OCI-LY7 (cell line): ENCODE measurements around the gene CFAP70. TPM values are rescaled to one million over a fixed set of nuclear protein-coding genes. Genes with fewer than 3 reads are reported as not detected.

Experiments
- BruUV-seq: library from RNA; stranded (reverse); fragments of 400-500 nt; replicated peaks from 2 replicates; lab custom pipeline; 2021; lab: Mats Ljungman, UMichigan
- CTCF ChIA-PET: fragments of 300-600 bp; sonication (Branson Sonifier 250); formaldehyde crosslinking; loops from one replicate; lab custom pipeline; 2022; ENCODE audit warnings: antibody characterized with exemption; ENCODE audit not compliant: unreplicated experiment; lab: Charles Lee
- POLR2A ChIA-PET: fragments of 300-600 bp; sonication (Branson Sonifier 250); formaldehyde crosslinking; loops from one replicate; lab custom pipeline; 2022; ENCODE audit warnings: antibody characterized with exemption; lab: Charles Lee
- DNase-seq: peaks from one replicate; pipeline ENCODE4 v3.0.0-alpha.2; 2015; ENCODE audit warnings: low spot score
- H2AFZ ChIP-seq: fragments of 200-600 bp; sonication (generic), shearing (Covaris generic); 2 replicates; pipeline ENCODE4 v1.6.1; 2014; ENCODE audit warnings: mild to moderate bottlenecking, antibody characterized with exemption, low read length, moderate library complexity
- H3K27ac ChIP-seq: fragments of 200-600 bp; sonication (generic); 2 replicates; pipeline ENCODE4 v1.5.1; 2014; ENCODE audit warnings: mixed run types, low read depth, mild to moderate bottlenecking, moderate library complexity, low read length, inconsistent platforms; ENCODE audit not compliant: poor library complexity, severe bottlenecking
- H3K36me3 ChIP-seq: fragments of 200-600 bp; sonication (generic); 2 replicates; pipeline ENCODE4 v1.6.1; 2014; ENCODE audit warnings: mild to moderate bottlenecking, antibody characterized with exemption, low read length, moderate library complexity, mixed read lengths; ENCODE audit not compliant: insufficient read depth
- H3K4me1 ChIP-seq: fragments of 200-600 bp; sonication (generic); 2 replicates; pipeline ENCODE4 v1.5.1; 2014; ENCODE audit warnings: mild to moderate bottlenecking, low read length; ENCODE audit not compliant: insufficient read depth, poor library complexity, severe bottlenecking
- H3K4me2 ChIP-seq: fragments of 200-600 bp; sonication (generic); 2 replicates; pipeline ENCODE4 v1.6.1; 2014; ENCODE audit warnings: mild to moderate bottlenecking, low read length
- H3K4me3 ChIP-seq: fragments of 200-600 bp; sonication (generic); 2 replicates; pipeline ENCODE4 v1.5.1; 2014; ENCODE audit warnings: mild to moderate bottlenecking, low read depth, low read length; ENCODE audit not compliant: poor library complexity, severe bottlenecking
- H3K79me2 ChIP-seq: fragments of 200-600 bp; sonication (generic); 2 replicates; pipeline ENCODE4 v1.6.1; 2016; ENCODE audit warnings: low read depth, mild to moderate bottlenecking, low read length, moderate library complexity, mixed read lengths; ENCODE audit not compliant: insufficient read depth
- H3K9me2 ChIP-seq: fragments of 200-600 bp; sonication (generic); 2 replicates; pipeline ENCODE4 v1.6.1; 2016; ENCODE audit warnings: mild to moderate bottlenecking, low read length, mixed read lengths; ENCODE audit not compliant: insufficient read depth
- H3K9me3 ChIP-seq: fragments of 200-600 bp; sonication (generic); 2 replicates; pipeline ENCODE4 v1.6.1; 2014; ENCODE audit warnings: mild to moderate bottlenecking, mixed run types, low read length, mixed read lengths
- H4K20me1 ChIP-seq: fragments of 200-600 bp; sonication (generic); 2 replicates; pipeline ENCODE4 v1.6.1; 2014; ENCODE audit warnings: mild to moderate bottlenecking, antibody characterized with exemption, low read length, moderate library complexity, mixed read lengths; ENCODE audit not compliant: insufficient read depth
- CTCF ChIP-seq: fragments of 200-600 bp; sonication (generic); conservative IDR thresholded peaks from 2 replicates; pipeline ENCODE4 v1.5.1; 2014; ENCODE audit warnings: mild to moderate bottlenecking, antibody characterized with exemption, low read length, moderate library complexity, mixed read lengths
- EZH2phosphoT487 ChIP-seq: fragments of 200-600 bp; sonication (generic); IDR thresholded peaks from 2 replicates; pipeline ENCODE4 v1.6.1; 2018; ENCODE audit warnings: low read depth, borderline replicate concordance, mild to moderate bottlenecking, mixed run types, antibody characterized with exemption, low read length, moderate library complexity, mixed read lengths
- intact Hi-C: fragments of 100-400 bp; cut with micrococcal nuclease; formaldehyde crosslinking; loops from one replicate; pipeline ENCODE4 v1.10.0; 2022; ENCODE audit not compliant: unreplicated experiment
- total RNA-seq, 2 experiments: library from RNA; depleted of rRNA in 1 of 2; stranded (reverse); fragments of >200 nt in 1 of 2; shearing (Covaris generic) in 1 of 2; gene quantifications; 2 replicates each; pipeline ENCODE4 v1.2.3, GENCODE V29; 2014 to 2022

The CFAP70 gene
- total RNA-seq, 2 experiments from 2014 or later = 1.1 to 1.9 TPM

- POLR2A ChIA-PET = no interaction called here
- H3K9me3 ChIP-seq = peaks cover 16% of the 10 kb centered on the region; the same call in 1 of the 2 replicates
- no peaks in the 10 kb centered on the region for H4K20me1 ChIP-seq
- H2AFZ ChIP-seq = no peak overlapping the region
- TF ChIP-seq CTCF (no peak), EZH2phosphoT487 (no peak)
- no peak overlapping the region for H3K27ac ChIP-seq
- H3K79me2 ChIP-seq = no peaks in the 10 kb centered on the region
- H3K9me2 ChIP-seq = no peaks in the 10 kb centered on the region
- DNase-seq = no peak
- no peaks in the 10 kb centered on the region for H3K36me3 ChIP-seq
- CTCF ChIA-PET = no interaction called here
- no peaks in the 10 kb centered on the region for H3K4me1 ChIP-seq
- intact Hi-C loops = no loop called here
- H3K4me3 ChIP-seq = no peak overlapping the region
- no peak overlapping the region for H3K4me2 ChIP-seq
- BruUV-seq = no TSS peak
Observed at GRCh38 chr10:73307203-73307800, 51.4 kb downstream of the CFAP70 start.

- Histone ChIP-seq H3K4me2 (no peak overlapping the region), H3K79me2 (no peaks in the 10 kb centered on the region), H4K20me1 (no peaks in the 10 kb centered on the region), H3K4me1 (no peaks in the 10 kb centered on the region), H3K9me2 (no peaks in the 10 kb centered on the region), H3K36me3 (no peaks in the 10 kb centered on the region), H2AFZ (no peak overlapping the region), H3K4me3 (no peak overlapping the region), H3K27ac (no peak overlapping the region), H3K9me3 (peaks cover 16% of the 10 kb centered on the region; the same call in 1 of the 2 replicates)
- ChIA-PET POLR2A (interaction anchor here (0.7 kb wide), 1 partner anchor 244 kb away, joined by 3 read pairs; no protein-coding TSS in a partner anchor), CTCF (no interaction called here)
- no TSS peak for BruUV-seq
- intact Hi-C loops = no loop called here
- TF ChIP-seq CTCF = no peak
- TF ChIP-seq EZH2phosphoT487 = no peak
- no peak for DNase-seq
Observed at GRCh38 chr10:73306171-73306708, 52.4 kb downstream of the CFAP70 start.

- H3K27ac ChIP-seq = no peak overlapping the region
- ChIA-PET CTCF (no interaction called here), POLR2A (interaction anchor here (0.5 to 1.3 kb wide), 2 partner anchors 23 to 840 kb away, joined by 3 to 5 read pairs; no protein-coding TSS in a partner anchor)
- intact Hi-C loops = no loop called here
- H3K4me2 ChIP-seq = no peak overlapping the region
- BruUV-seq = no TSS peak
- H3K9me2 ChIP-seq = no peaks in the 10 kb centered on the region
- no peak for DNase-seq
- no peaks in the 10 kb centered on the region for H3K4me1 ChIP-seq
- no peak overlapping the region for H2AFZ ChIP-seq
- no peak overlapping the region for H3K4me3 ChIP-seq
- TF ChIP-seq CTCF (no peak), EZH2phosphoT487 (no peak)
- H3K79me2 ChIP-seq = no peaks in the 10 kb centered on the region
- no peaks in the 10 kb centered on the region for H3K36me3 ChIP-seq
- no peaks in the 10 kb centered on the region for H3K9me3 ChIP-seq
- H4K20me1 ChIP-seq = no peaks in the 10 kb centered on the region
Observed at GRCh38 chr10:73296946-73297345, 61.7 kb downstream of the CFAP70 start.
